ENCODE data around the gene CTNNA3.

CTNNA3 gene

GRCh38 chr10:65945061-65945460 lies 1750.9 kb downstream of the CTNNA3 start:
- DNase-seq = no peak

GRCh38 chr10:65943451-65943850 lies 1752.5 kb downstream of the CTNNA3 start:
- no peak for DNase-seq

- no peak for DNase-seq
Observed at GRCh38 chr10:65940816-65941662, 1755.0 kb downstream of the CTNNA3 start.

GRCh38 chr10:65940105-65940504 lies 1755.9 kb downstream of the CTNNA3 start:
- DNase-seq = no peak

GRCh38 chr10:65931291-65932070 lies 1764.5 kb downstream of the CTNNA3 start:
- DNase-seq = no peak

- no peak for DNase-seq
Observed at GRCh38 chr10:65911151-65911835, 1784.7 kb downstream of the CTNNA3 start.

GRCh38 chr10:65910209-65910608 lies 1785.8 kb downstream of the CTNNA3 start:
- DNase-seq = no peak

GRCh38 chr10:65907199-65907712 lies 1788.7 kb downstream of the CTNNA3 start:
- no peak for DNase-seq

GRCh38 chr10:65903620-65904019 lies 1792.4 kb downstream of the CTNNA3 start:
- DNase-seq = no peak

- no peak for DNase-seq
Observed at GRCh38 chr10:65900271-65900670, 1795.7 kb downstream of the CTNNA3 start.

- DNase-seq = no peak
Observed at GRCh38 chr10:65898055-65898454, 1797.9 kb downstream of the CTNNA3 start.

GRCh38 chr10:65894961-65895360 lies 1801.0 kb downstream of the CTNNA3 start:
- DNase-seq = no peak

- DNase-seq = no peak
Observed at GRCh38 chr10:65894379-65894778, 1801.6 kb downstream of the CTNNA3 start.

- no peak for DNase-seq
Observed at GRCh38 chr10:65893676-65894075, 1802.3 kb downstream of the CTNNA3 start.

- DNase-seq = no peak
Observed at GRCh38 chr10:65892284-65892683, 1803.7 kb downstream of the CTNNA3 start.

GRCh38 chr10:65891073-65891981 lies 1804.7 kb downstream of the CTNNA3 start:
- no peak for DNase-seq

GRCh38 chr10:65864529-65864928 lies 1831.5 kb downstream of the CTNNA3 start:
- no peak for DNase-seq

- no peak for DNase-seq
Observed at GRCh38 chr10:65864036-65864435, 1832.0 kb downstream of the CTNNA3 start.
